ENCODE measurements around the gene LETM1.

DNA sequence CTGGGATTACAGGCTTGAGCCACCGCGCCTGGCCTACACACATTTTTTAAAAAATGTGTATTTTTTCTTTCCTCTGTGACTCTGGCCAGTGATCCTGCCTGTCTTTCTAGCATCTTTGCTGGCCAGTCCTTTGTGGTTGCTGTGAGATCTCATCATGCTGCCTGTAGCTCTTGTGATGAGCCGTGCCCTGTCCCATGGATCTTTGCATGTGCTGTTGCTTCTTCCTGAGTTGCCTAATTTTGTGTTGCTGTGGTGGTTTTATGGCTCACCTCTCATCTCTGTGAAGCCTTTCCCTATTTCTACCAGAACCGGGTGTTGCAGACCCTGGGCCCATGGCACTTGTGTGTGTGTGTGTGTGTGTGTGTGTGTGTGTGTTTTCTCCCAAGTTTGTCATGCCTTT, 23.5 kb upstream of the LETM1 start:
- TF ChIP-seq, protein P1, sequence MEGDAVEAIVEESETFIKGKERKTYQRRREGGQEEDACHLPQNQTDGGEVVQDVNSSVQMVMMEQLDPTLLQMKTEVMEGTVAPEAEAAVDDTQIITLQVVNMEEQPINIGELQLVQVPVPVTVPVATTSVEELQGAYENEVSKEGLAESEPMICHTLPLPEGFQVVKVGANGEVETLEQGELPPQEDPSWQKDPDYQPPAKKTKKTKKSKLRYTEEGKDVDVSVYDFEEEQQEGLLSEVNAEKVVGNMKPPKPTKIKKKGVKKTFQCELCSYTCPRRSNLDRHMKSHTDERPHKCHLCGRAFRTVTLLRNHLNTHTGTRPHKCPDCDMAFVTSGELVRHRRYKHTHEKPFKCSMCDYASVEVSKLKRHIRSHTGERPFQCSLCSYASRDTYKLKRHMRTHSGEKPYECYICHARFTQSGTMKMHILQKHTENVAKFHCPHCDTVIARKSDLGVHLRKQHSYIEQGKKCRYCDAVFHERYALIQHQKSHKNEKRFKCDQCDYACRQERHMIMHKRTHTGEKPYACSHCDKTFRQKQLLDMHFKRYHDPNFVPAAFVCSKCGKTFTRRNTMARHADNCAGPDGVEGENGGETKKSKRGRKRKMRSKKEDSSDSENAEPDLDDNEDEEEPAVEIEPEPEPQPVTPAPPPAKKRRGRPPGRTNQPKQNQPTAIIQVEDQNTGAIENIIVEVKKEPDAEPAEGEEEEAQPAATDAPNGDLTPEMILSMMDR (IDR thresholded peaks at IDR 0.05) = no peak
- no peak for TF ChIP-seq POLR2A (IDR thresholded peaks at IDR 0.05)
